A549 (cell line): ENCODE data around the gene DNAH1. TPM values are rescaled to one million over a fixed set of nuclear protein-coding genes. Genes with fewer than 3 reads are reported as not detected.

Experiments used
- ATAC-seq, 2 experiments: fragments of 200-7000 bp in 1 of 2; fragments of >200 bp in 1 of 2; cut with Nextera tagmentation in 1 of 2; cut with Tn5 transposase in 1 of 2; 3 replicates each; pipeline versions ENCODE4 v1.8.0 to v1.9.1; 2018 to 2020; ENCODE audit warnings: mild to moderate bottlenecking in 1 of 2, moderate library complexity in 1 of 2
- CTCF ChIA-PET: fragments of 300-600 bp; sonication (Branson Sonifier 250); formaldehyde crosslinking; extraction: SDS; loops from one replicate; lab custom pipeline; 2021; ENCODE audit warnings: antibody characterized with exemption, inconsistent platforms; lab: Yijun Ruan, JAX
- POLR2A ChIA-PET: fragments of 350-600 bp; formaldehyde crosslinking; extraction: SDS; loops from one replicate; lab custom pipeline; 2021; ENCODE audit warnings: antibody characterized with exemption, inconsistent platforms; lab: Yijun Ruan, JAX
- DNase-seq, 2 experiments: peaks; one replicate each; pipeline versions ENCODE4 v3.0.0 to v3.0.0-alpha.2; 2011 to 2016; ENCODE audit warnings: low read depth in 1 of 2, low spot score in 1 of 2
- FAIRE-seq: peaks from 2 replicates; lab custom pipeline; 2011; peaks lifted over from hg19 to GRCh38; lab: Jason Lieb, UNC
- H3K27ac ChIP-seq, 2 experiments: fragments of >200 bp; sonication (Bioruptor Twin); formaldehyde crosslinking; 3 replicates each; pipeline ENCODE4 v1.5.1; 2016 to 2017
- H3K4me1 ChIP-seq: fragments of >200 bp; sonication (Bioruptor Twin); formaldehyde crosslinking; 3 replicates; pipeline ENCODE4 v1.6.1; 2016
- H3K4me2 ChIP-seq: fragments of >200 bp; sonication (Bioruptor Twin); formaldehyde crosslinking; 3 replicates; pipeline ENCODE4 v1.6.1; 2016
- H3K4me3 ChIP-seq: fragments of >200 bp; sonication (Bioruptor Twin); formaldehyde crosslinking; 3 replicates; pipeline ENCODE4 v1.5.1; 2016
- H3K9me3 ChIP-seq: fragments of >200 bp; sonication (Bioruptor Twin); formaldehyde crosslinking; 3 replicates; pipeline ENCODE4 v1.6.1; 2016
- ATOH8 ChIP-seq: fragments of 250-450 bp; sonication (Bioruptor Pico); IDR thresholded peaks from 2 replicates; pipeline ENCODE4 v1.5.0; 2020; ENCODE audit warnings: low read depth, mild to moderate bottlenecking, moderate library complexity
- BCL3 ChIP-seq: fragments of >200 bp; sonication (Bioruptor Twin); formaldehyde crosslinking; IDR thresholded peaks from 3 replicates; pipeline ENCODE4 v1.6.1; 2016
- CBX2 ChIP-seq: fragments of 200-600 bp; sonication (generic); IDR thresholded peaks from 2 replicates; pipeline ENCODE4 v1.6.1; 2016; ENCODE audit warnings: low read depth, mild to moderate bottlenecking, borderline replicate concordance
- CBX8 ChIP-seq: fragments of 200-600 bp; sonication (generic); IDR thresholded peaks from 2 replicates; pipeline ENCODE4 v1.6.1; 2016
- CHD2 ChIP-seq: fragments of 150-350 bp; IDR thresholded peaks from 2 replicates; pipeline ENCODE4 v1.6.1; 2014; ENCODE audit warnings: low read length; ENCODE audit not compliant: partially characterized antibody
- EHF ChIP-seq: fragments of 250-450 bp; sonication (Bioruptor Pico); IDR thresholded peaks from 2 replicates; pipeline ENCODE4 v1.5.0; 2020; ENCODE audit warnings: mild to moderate bottlenecking
- EHMT2 ChIP-seq: fragments of 200-600 bp; sonication (generic); IDR thresholded peaks from 2 replicates; pipeline ENCODE4 v1.6.1; 2016; ENCODE audit warnings: antibody characterized with exemption, low read depth, mild to moderate bottlenecking, moderate library complexity
- FOSL2 ChIP-seq, 2 experiments: fragments of 450-650 bp in 1 of 2; fragments of >200 bp in 1 of 2; sonication (Bioruptor Twin) in 1 of 2; formaldehyde crosslinking; IDR thresholded peaks; 2 replicates each; pipeline versions ENCODE4 v1.5.0 to v1.6.1; 2016 to 2020; ENCODE audit warnings: mild to moderate bottlenecking in 1 of 2, moderate library complexity in 1 of 2
- FOXS1 ChIP-seq: fragments of 250-450 bp; sonication (Bioruptor Pico); IDR thresholded peaks from 2 replicates; pipeline ENCODE4 v1.5.0; 2020; ENCODE audit warnings: mild to moderate bottlenecking, moderate library complexity
- GATA3 ChIP-seq: IDR thresholded peaks from 2 replicates; pipeline ENCODE4 v1.6.1; 2012; ENCODE audit warnings: borderline replicate concordance
- HDAC2 ChIP-seq: fragments of 200-600 bp; sonication (generic); IDR thresholded peaks from 2 replicates; pipeline ENCODE4 v1.6.1; 2016
- HEYL ChIP-seq: fragments of 250-450 bp; sonication (Bioruptor Pico); IDR thresholded peaks from 2 replicates; pipeline ENCODE4 v1.8.0; 2021; ENCODE audit warnings: mild to moderate bottlenecking, moderate library complexity
- HMGXB4 ChIP-seq: fragments of 250-450 bp; sonication (Bioruptor Pico); IDR thresholded peaks from 2 replicates; pipeline ENCODE4 v1.5.0; 2021; ENCODE audit warnings: mild to moderate bottlenecking, moderate library complexity, borderline replicate concordance
- HOXA7 ChIP-seq: fragments of 250-450 bp; sonication (Bioruptor Pico); IDR thresholded peaks from 2 replicates; pipeline ENCODE4 v1.5.0; 2020; ENCODE audit warnings: mild to moderate bottlenecking, moderate library complexity
- HOXB5 ChIP-seq: fragments of 250-450 bp; sonication (Bioruptor Pico); IDR thresholded peaks from 2 replicates; pipeline ENCODE4 v1.5.0; 2020; ENCODE audit warnings: mild to moderate bottlenecking, moderate library complexity
- KDM1A ChIP-seq: fragments of 200-600 bp; sonication (generic); IDR thresholded peaks from 2 replicates; pipeline ENCODE4 v1.6.1; 2016; ENCODE audit warnings: low read depth, mild to moderate bottlenecking
- MAFK ChIP-seq: fragments of 450-650 bp; IDR thresholded peaks from 2 replicates; pipeline ENCODE4 v1.6.1; 2014; ENCODE audit not compliant: partially characterized antibody
- MAX ChIP-seq: IDR thresholded peaks from 2 replicates; pipeline ENCODE4 v1.6.1; 2012
- MYC ChIP-seq: IDR thresholded peaks from 2 replicates; pipeline ENCODE4 v1.6.1; 2012; ENCODE audit warnings: mild to moderate bottlenecking, inconsistent platforms, low read length, improper control_type of control experiment, borderline replicate concordance
- NR3C1 ChIP-seq: fragments of >200 bp; sonication (Bioruptor Twin); formaldehyde crosslinking; IDR thresholded peaks from 3 replicates; pipeline ENCODE4 v1.6.1; 2017
- RAD21 ChIP-seq, 2 experiments: fragments of >200 bp in 1 of 2; sonication (Bioruptor Twin) in 1 of 2; formaldehyde crosslinking in 1 of 2; IDR thresholded peaks in 1 of 2; conservative IDR thresholded peaks in 1 of 2; 2 replicates in 1 of 2; 3 replicates in 1 of 2; pipeline ENCODE4 v1.6.1; 2012 to 2018; ENCODE audit warnings: inconsistent platforms in 1 of 2
- RARB ChIP-seq: fragments of 250-450 bp; sonication (Bioruptor Pico); IDR thresholded peaks from 2 replicates; pipeline ENCODE4 v1.8.0; 2021; ENCODE audit warnings: mild to moderate bottlenecking, moderate library complexity
- RCOR1 ChIP-seq: fragments of 150-350 bp; IDR thresholded peaks from 2 replicates; pipeline ENCODE4 v1.6.1; 2014; ENCODE audit warnings: antibody characterized with exemption, low read length, low read depth
- RFX5 ChIP-seq: fragments of 450-650 bp; IDR thresholded peaks from 2 replicates; pipeline ENCODE4 v1.7.1; 2014; ENCODE audit warnings: antibody characterized with exemption, mild to moderate bottlenecking, moderate library complexity
- RNF2 ChIP-seq: fragments of 200-600 bp; sonication (generic); IDR thresholded peaks from 2 replicates; pipeline ENCODE4 v1.6.1; 2016; ENCODE audit warnings: low read depth, mild to moderate bottlenecking, antibody characterized with exemption, moderate library complexity, borderline replicate concordance
- SMC3 ChIP-seq: fragments of >200 bp; sonication (Bioruptor Twin); formaldehyde crosslinking; IDR thresholded peaks from 3 replicates; pipeline ENCODE4 v1.6.1; 2018; ENCODE audit warnings: inconsistent platforms
- TFCP2L1 ChIP-seq: fragments of 250-450 bp; sonication (Bioruptor Pico); IDR thresholded peaks from 2 replicates; pipeline ENCODE4 v1.5.0; 2021; ENCODE audit warnings: mild to moderate bottlenecking
- ZC3H11A ChIP-seq: fragments of 450-650 bp; IDR thresholded peaks from 2 replicates; pipeline ENCODE4 v1.6.1; 2014; ENCODE audit warnings: antibody characterized with exemption, mild to moderate bottlenecking
- ZNF302 ChIP-seq: fragments of 250-450 bp; sonication (Bioruptor Pico); IDR thresholded peaks from 2 replicates; pipeline ENCODE4 v1.9.0; 2021; ENCODE audit warnings: inconsistent platforms, mild to moderate bottlenecking, moderate library complexity
- ZSCAN20 ChIP-seq: fragments of 250-450 bp; sonication (Bioruptor Pico); IDR thresholded peaks from 2 replicates; pipeline ENCODE4 v1.8.0; 2022; ENCODE audit warnings: mild to moderate bottlenecking, moderate library complexity
- WGBS: methylation state at CpG from one replicate; pipeline ENCODE4 v1.1.6; 2017; ENCODE audit errors: missing lambda C conversion rate; 5-methylcytosine and 5-hydroxymethylcytosine counted together
- polyA plus RNA-seq, 4 experiments: library from polyadenylated mRNA; depleted of rRNA in 3 of 4; stranded (reverse); fragments of >200 nt; fragmentation: RNase III in 1 of 4; extraction: RNeasy Plus Mini Kit Qiagen cat#74134 plus additional on column Dnase treatment in 1 of 4; gene quantifications; 2 replicates in 3 of 4; 3 replicates in 1 of 4; pipeline ENCODE4 v1.2.3, GENCODE V29; 2011 to 2017
- TF ChIP-seq, protein P1 (sequence below): IDR thresholded peaks from 2 replicates; pipeline ENCODE4 v1.6.1; 2012
- TF ChIP-seq, protein P2 (sequence below): fragments of >200 bp; sonication (Bioruptor Twin); formaldehyde crosslinking; IDR thresholded peaks from 3 replicates; pipeline ENCODE4 v1.5.1; 2016

Gene DNAH1
- polyA plus RNA-seq, 2 of the 4 experiments (the other 2 are of a cell fraction) = 0.65 to 1.6 TPM

DNA sequence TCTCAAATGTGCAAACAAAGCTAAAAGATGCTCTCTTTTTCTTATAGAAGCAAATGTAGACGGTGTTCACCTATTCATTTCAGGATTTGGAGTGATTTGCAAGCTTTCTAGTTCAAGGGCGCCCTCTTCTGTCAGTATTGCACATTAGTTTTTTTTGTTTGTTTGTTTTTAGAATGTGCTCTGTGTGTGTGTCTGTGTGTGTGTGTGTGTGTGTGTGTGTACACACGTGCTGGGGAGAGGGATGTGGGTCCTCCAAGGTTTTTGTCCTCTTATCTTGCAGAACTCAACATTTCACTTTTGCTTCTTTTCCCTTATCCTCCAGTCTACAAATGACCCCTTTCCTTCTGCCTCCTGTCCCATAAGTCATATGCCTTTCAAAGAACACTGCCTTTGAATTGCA is 23.5 kb downstream of the DNAH1 start (continued):
- TF ChIP-seq HEYL (no peak), CHD2 (no peak), HOXA7 (CRISPR knock-in tag) (no peak), RCOR1 (no peak), EHMT2 (no peak), ATOH8 (CRISPR knock-in tag) (no peak), HMGXB4 (CRISPR knock-in tag) (no peak), MAFK (no peak), CBX2 (no peak), FOXS1 (no peak), ZC3H11A (no peak), EHF (no peak), BCL3 (no peak), MYC (peak; percentile 70; the same call in 1 of the 2 replicates), SMC3 (peak; percentile 86), HDAC2 (no peak), RAD21 (conservative IDR thresholded peaks at IDR 0.05 in 1 of 2, IDR thresholded peaks at IDR 0.05 in 1 of 2) (peak; percentile 87 to 89), RNF2 (no peak)
- TF ChIP-seq, protein P1, sequence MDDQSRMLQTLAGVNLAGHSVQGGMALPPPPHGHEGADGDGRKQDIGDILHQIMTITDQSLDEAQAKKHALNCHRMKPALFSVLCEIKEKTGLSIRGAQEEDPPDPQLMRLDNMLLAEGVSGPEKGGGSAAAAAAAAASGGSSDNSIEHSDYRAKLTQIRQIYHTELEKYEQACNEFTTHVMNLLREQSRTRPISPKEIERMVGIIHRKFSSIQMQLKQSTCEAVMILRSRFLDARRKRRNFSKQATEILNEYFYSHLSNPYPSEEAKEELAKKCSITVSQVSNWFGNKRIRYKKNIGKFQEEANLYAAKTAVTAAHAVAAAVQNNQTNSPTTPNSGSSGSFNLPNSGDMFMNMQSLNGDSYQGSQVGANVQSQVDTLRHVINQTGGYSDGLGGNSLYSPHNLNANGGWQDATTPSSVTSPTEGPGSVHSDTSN = no peak

DNA sequence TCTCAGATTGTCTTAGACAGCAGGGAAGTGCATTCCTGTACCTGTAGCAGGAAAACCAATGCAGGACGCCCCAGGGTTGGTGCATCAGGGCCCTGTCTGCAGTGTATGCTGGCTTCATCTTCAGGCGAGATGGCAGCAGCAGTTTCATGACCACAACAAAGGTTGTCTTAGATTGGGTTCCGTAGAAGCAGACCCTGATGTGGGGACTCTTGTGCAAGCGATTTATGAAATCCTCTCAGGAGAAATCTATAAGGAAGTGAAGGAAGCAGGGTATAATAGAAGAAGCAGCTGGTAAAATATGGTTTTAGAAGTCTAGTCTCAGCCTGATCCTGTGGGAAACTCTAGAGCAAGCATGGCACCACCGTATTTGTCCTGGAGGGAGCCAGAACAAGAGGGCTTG is 25.0 kb downstream of the DNAH1 start:
- Histone ChIP-seq H3K4me1 (no peaks in the 10 kb centered on the region), H3K4me2 (no peak overlapping the region), H3K4me3 (no peak overlapping the region), H3K27ac (no peak overlapping the region), H3K9me3 (no peaks in the 10 kb centered on the region)
- CTCF ChIA-PET = interaction anchor here (0.7 to 16.4 kb wide), 7 partner anchors 10 to 339 kb away, joined by 3 to 311 read pairs (median 50); partner anchors contain the start of gene GLYCTK
- TF ChIP-seq TFCP2L1 (CRISPR knock-in tag) (no peak), GATA3 (no peak), NR3C1 (no peak), RARB (CRISPR knock-in tag) (no peak), FOXS1 (no peak), ZSCAN20 (CRISPR knock-in tag) (no peak), CBX8 (no peak), RFX5 (no peak), KDM1A (no peak), HOXB5 (CRISPR knock-in tag) (no peak), FOSL2 (IDR thresholded peaks at IDR 0.05) (no peak), FOSL2 (CRISPR knock-in tag; IDR thresholded peaks at IDR 0.05) (no peak), MAX (no peak), ZNF302 (CRISPR knock-in tag) (no peak)
- TF ChIP-seq, protein P1 = no peak
- TF ChIP-seq, protein P2, sequence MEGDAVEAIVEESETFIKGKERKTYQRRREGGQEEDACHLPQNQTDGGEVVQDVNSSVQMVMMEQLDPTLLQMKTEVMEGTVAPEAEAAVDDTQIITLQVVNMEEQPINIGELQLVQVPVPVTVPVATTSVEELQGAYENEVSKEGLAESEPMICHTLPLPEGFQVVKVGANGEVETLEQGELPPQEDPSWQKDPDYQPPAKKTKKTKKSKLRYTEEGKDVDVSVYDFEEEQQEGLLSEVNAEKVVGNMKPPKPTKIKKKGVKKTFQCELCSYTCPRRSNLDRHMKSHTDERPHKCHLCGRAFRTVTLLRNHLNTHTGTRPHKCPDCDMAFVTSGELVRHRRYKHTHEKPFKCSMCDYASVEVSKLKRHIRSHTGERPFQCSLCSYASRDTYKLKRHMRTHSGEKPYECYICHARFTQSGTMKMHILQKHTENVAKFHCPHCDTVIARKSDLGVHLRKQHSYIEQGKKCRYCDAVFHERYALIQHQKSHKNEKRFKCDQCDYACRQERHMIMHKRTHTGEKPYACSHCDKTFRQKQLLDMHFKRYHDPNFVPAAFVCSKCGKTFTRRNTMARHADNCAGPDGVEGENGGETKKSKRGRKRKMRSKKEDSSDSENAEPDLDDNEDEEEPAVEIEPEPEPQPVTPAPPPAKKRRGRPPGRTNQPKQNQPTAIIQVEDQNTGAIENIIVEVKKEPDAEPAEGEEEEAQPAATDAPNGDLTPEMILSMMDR = no peak
- WGBS = 68% methylated on average over 5 of the region's 5 CpGs
- POLR2A ChIA-PET = no interaction called here
- DNase-seq (no peak), FAIRE-seq (no peak), ATAC-seq (no peak)
